K562 (cell line): ENCODE data around the gene SMAD3. TPM values are rescaled to one million over a fixed set of nuclear protein-coding genes. Genes with fewer than 3 reads are reported as not detected.
A peak's percentile ranks its signal among the peaks of the same experiment; 100 is the strongest.

Experiments
- BCL6 ChIP-seq: fragments of 250-450 bp; sonication (Bioruptor Pico); IDR thresholded peaks from 2 replicates; pipeline ENCODE4 v1.4.0; 2020
- CHD2 ChIP-seq: IDR thresholded peaks from 2 replicates; pipeline ENCODE4 v1.6.1; 2011; ENCODE audit warnings: low read depth, low read length
- ID3 ChIP-seq, 2 experiments: fragments of 250-450 bp in 1 of 2; fragments of 450-650 bp in 1 of 2; sonication (Bioruptor Pico) in 1 of 2; IDR thresholded peaks; 2 replicates each; pipeline versions ENCODE4 v1.6.1 to v1.8.0; 2016 to 2021; ENCODE audit warnings: mild to moderate bottlenecking in 2 of 2, moderate library complexity in 2 of 2, missing compliant biosample characterization in 1 of 2, missing genetic modification characterization in 1 of 2
- MCM7 ChIP-seq, 2 experiments: fragments of 450-650 bp; IDR thresholded peaks; 2 replicates each; pipeline ENCODE4 v1.6.1; 2016 to 2018
- MEF2A ChIP-seq: IDR thresholded peaks from 2 replicates; pipeline ENCODE4 v1.6.1; 2011; ENCODE audit warnings: low read depth, mild to moderate bottlenecking, low read length, moderate library complexity; ENCODE audit not compliant: control insufficient read depth
- MYC ChIP-seq, 2 experiments: fragments of 250-450 bp in 1 of 2; sonication (Bioruptor Pico) in 1 of 2; IDR thresholded peaks; 2 replicates each; pipeline versions ENCODE4 v1.5.1 to v1.6.1; 2012 to 2021; ENCODE audit warnings: low read depth in 2 of 2, borderline replicate concordance in 1 of 2, improper control_type of control experiment in 1 of 2, low read length in 1 of 2, mild to moderate bottlenecking in 1 of 2, moderate library complexity in 1 of 2
- NFIC ChIP-seq: fragments of 450-650 bp; IDR thresholded peaks from 2 replicates; pipeline ENCODE4 v1.6.1; 2017; ENCODE audit warnings: mild to moderate bottlenecking, inconsistent platforms
- PTRF ChIP-seq: fragments of 450-650 bp; IDR thresholded peaks from 2 replicates; pipeline ENCODE4 v1.6.1; 2016; ENCODE audit warnings: mild to moderate bottlenecking, missing genetic modification characterization, missing compliant biosample characterization
- RAD21 ChIP-seq, 2 experiments: fragments of 250-450 bp in 1 of 2; fragments of 450-650 bp in 1 of 2; sonication (Bioruptor Pico) in 1 of 2; formaldehyde crosslinking in 1 of 2; IDR thresholded peaks in 1 of 2; conservative IDR thresholded peaks in 1 of 2; 2 replicates each; pipeline versions ENCODE4 v1.4.0 to v1.8.0; 2020 to 2022; ENCODE audit warnings: mild to moderate bottlenecking in 2 of 2, moderate library complexity in 1 of 2
- RBM14 ChIP-seq: fragments of 200-400 bp; formaldehyde crosslinking; IDR thresholded peaks from 2 replicates; pipeline ENCODE4 v1.6.1; 2018; ENCODE audit warnings: low read depth, mild to moderate bottlenecking, low read length, moderate library complexity, borderline replicate concordance; ENCODE audit not compliant: insufficient read depth
- RFX5 ChIP-seq: IDR thresholded peaks from 2 replicates; pipeline ENCODE4 v1.6.1; 2011; ENCODE audit warnings: low read depth, mild to moderate bottlenecking, improper control_type of control experiment, low read length
- SIX5 ChIP-seq, 2 experiments: IDR thresholded peaks; 2 replicates each; pipeline ENCODE4 v1.6.1; 2011; ENCODE audit warnings: low read length in 2 of 2, borderline replicate concordance in 1 of 2, low read depth in 1 of 2, mild to moderate bottlenecking in 1 of 2, moderate library complexity in 1 of 2; ENCODE audit not compliant: insufficient read depth in 1 of 2
- SMARCA4 ChIP-seq: fragments of 450-650 bp; IDR thresholded peaks from 2 replicates; pipeline ENCODE4 v1.6.1; 2016
- SRSF3 ChIP-seq: fragments of 200-400 bp; formaldehyde crosslinking; IDR thresholded peaks from 2 replicates; pipeline ENCODE4 v1.6.1; 2016; ENCODE audit warnings: mild to moderate bottlenecking, low read length, moderate library complexity; ENCODE audit not compliant: insufficient read depth
- TARDBP ChIP-seq: fragments of 450-650 bp; IDR thresholded peaks from 2 replicates; pipeline ENCODE4 v1.6.1; 2016
- U2AF1 ChIP-seq: fragments of 200-400 bp; formaldehyde crosslinking; optimal IDR thresholded peaks from 2 replicates; pipeline ENCODE3; 2017; ENCODE audit warnings: mild to moderate bottlenecking, low read depth, low read length, moderate library complexity
- ZNF239 ChIP-seq: fragments of 250-450 bp; sonication (Bioruptor Pico); IDR thresholded peaks from 2 replicates; pipeline ENCODE4 v1.4.0; 2020; ENCODE audit warnings: mild to moderate bottlenecking
- ZNF282 ChIP-seq: sonication (generic); formaldehyde crosslinking; IDR thresholded peaks from 2 replicates; pipeline ENCODE4 v1.8.1; 2023; ENCODE audit warnings: missing genetic modification reagents
- polyA plus RNA-seq, 8 experiments: library from polyadenylated mRNA; depleted of rRNA in 4 of 8; stranded (reverse) in 5 of 8; unstranded in 3 of 8; fragments of >200 nt; fragmentation: Nextera tagmentation in 2 of 8; fragmentation: Illumina TruSeq in 1 of 8; extraction: Ambion mirVana in 2 of 8; extraction: Trizol in 1 of 8; gene quantifications; 2 replicates each; pipeline versions ENCODE4 v1.2.1 to v1.2.3, GENCODE V29; 2011 to 2014; ENCODE audit warnings: inconsistent platforms in 1 of 8, missing spikeins in 1 of 8
- total RNA-seq, 7 experiments: library from RNA; depleted of rRNA in 6 of 7; stranded (reverse); fragments of >200 nt in 6 of 7; fragmentation: Illumina TruSeq in 2 of 7; extraction: Trizol in 2 of 7; gene quantifications; 2 replicates each; pipeline versions ENCODE4 v1.2.1 to v1.2.3, GENCODE V29; 2011 to 2021; ENCODE audit warnings: low replicate concordance in 1 of 7
- TF ChIP-seq, protein P1 (sequence below): sonication (generic); formaldehyde crosslinking; IDR thresholded peaks from 2 replicates; pipeline ENCODE4 v1.8.0; 2022; ENCODE audit warnings: mild to moderate bottlenecking, missing genetic modification reagents, borderline replicate concordance
- TF ChIP-seq, protein P2 (sequence below), 2 experiments: fragments of 200-800 bp in 1 of 2; sonication (Bioruptor generic) in 1 of 2; sonication (generic) in 1 of 2; formaldehyde crosslinking in 1 of 2; IDR thresholded peaks in 1 of 2; conservative IDR thresholded peaks in 1 of 2; 2 replicates each; pipeline versions ENCODE4 v1.5.0 to v1.6.1; 2016 to 2020; ENCODE audit warnings: missing compliant biosample characterization in 1 of 2, missing genetic modification characterization in 1 of 2, missing genetic modification reagents in 1 of 2
- TF ChIP-seq, protein P3 (sequence below): sonication (generic); formaldehyde crosslinking; IDR thresholded peaks from 2 replicates; pipeline ENCODE4 v1.8.1; 2023; ENCODE audit warnings: mild to moderate bottlenecking, missing genetic modification reagents

SMAD3 gene
- total and polyA plus RNA-seq, 9 of the 15 experiments (the other 6 are each of a cell fraction or from before 2014, with no cell fraction given): 4.3 to 39.2 (median 11.1) TPM

GRCh38 chr15:67065531-67066005 lies at the start of gene SMAD3 (continued):
- no peak for TF ChIP-seq ID3 (CRISPR knock-in tag; IDR thresholded peaks at IDR 0.05)
- no peak for TF ChIP-seq ID3 (tag; IDR thresholded peaks at IDR 0.05)
- no peak for TF ChIP-seq SRSF3
- TF ChIP-seq CHD2: peak; percentile 42; the same call in 1 of the 2 replicates
- TF ChIP-seq ZNF282 (CRISPR knock-in tag): no peak
- no peak for TF ChIP-seq RBM14
- TF ChIP-seq MCM7 (IDR thresholded peaks at IDR 0.05): no peak
- no peak for TF ChIP-seq BCL6 (CRISPR knock-in tag)
- TF ChIP-seq TARDBP: no peak
- no peak for TF ChIP-seq PTRF (tag)
- TF ChIP-seq, protein P1, sequence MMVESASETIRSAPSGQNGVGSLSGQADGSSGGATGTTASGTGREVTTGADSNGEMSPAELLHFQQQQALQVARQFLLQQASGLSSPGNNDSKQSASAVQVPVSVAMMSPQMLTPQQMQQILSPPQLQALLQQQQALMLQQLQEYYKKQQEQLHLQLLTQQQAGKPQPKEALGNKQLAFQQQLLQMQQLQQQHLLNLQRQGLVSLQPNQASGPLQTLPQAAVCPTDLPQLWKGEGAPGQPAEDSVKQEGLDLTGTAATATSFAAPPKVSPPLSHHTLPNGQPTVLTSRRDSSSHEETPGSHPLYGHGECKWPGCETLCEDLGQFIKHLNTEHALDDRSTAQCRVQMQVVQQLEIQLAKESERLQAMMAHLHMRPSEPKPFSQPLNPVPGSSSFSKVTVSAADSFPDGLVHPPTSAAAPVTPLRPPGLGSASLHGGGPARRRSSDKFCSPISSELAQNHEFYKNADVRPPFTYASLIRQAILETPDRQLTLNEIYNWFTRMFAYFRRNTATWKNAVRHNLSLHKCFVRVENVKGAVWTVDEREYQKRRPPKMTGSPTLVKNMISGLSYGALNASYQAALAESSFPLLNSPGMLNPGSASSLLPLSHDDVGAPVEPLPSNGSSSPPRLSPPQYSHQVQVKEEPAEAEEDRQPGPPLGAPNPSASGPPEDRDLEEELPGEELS (CRISPR knock-in tag): no peak
- TF ChIP-seq, protein P2, sequence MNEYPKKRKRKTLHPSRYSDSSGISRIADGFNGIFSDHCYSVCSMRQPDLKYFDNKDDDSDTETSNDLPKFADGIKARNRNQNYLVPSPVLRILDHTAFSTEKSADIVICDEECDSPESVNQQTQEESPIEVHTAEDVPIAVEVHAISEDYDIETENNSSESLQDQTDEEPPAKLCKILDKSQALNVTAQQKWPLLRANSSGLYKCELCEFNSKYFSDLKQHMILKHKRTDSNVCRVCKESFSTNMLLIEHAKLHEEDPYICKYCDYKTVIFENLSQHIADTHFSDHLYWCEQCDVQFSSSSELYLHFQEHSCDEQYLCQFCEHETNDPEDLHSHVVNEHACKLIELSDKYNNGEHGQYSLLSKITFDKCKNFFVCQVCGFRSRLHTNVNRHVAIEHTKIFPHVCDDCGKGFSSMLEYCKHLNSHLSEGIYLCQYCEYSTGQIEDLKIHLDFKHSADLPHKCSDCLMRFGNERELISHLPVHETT (CRISPR knock-in tag; conservative IDR thresholded peaks at IDR 0.05 in 1 of 2, IDR thresholded peaks at IDR 0.05 in 1 of 2): peak in 1 of 2 experiments; percentile 73; a peak in 1 of 4 replicates
- TF ChIP-seq MEF2A: no peak
- TF ChIP-seq NFIC: no peak
- peak; percentile 55 for TF ChIP-seq U2AF1
- TF ChIP-seq MYC (IDR thresholded peaks at IDR 0.05; ENCODE audit: low read depth, low read length): peak; percentile 35; the same call in 1 of the 2 replicates
- no peak for TF ChIP-seq MYC (CRISPR knock-in tag; IDR thresholded peaks at IDR 0.05; ENCODE audit: borderline replicate concordance, low read depth)
- no peak for TF ChIP-seq ZNF239
- TF ChIP-seq, protein P3, sequence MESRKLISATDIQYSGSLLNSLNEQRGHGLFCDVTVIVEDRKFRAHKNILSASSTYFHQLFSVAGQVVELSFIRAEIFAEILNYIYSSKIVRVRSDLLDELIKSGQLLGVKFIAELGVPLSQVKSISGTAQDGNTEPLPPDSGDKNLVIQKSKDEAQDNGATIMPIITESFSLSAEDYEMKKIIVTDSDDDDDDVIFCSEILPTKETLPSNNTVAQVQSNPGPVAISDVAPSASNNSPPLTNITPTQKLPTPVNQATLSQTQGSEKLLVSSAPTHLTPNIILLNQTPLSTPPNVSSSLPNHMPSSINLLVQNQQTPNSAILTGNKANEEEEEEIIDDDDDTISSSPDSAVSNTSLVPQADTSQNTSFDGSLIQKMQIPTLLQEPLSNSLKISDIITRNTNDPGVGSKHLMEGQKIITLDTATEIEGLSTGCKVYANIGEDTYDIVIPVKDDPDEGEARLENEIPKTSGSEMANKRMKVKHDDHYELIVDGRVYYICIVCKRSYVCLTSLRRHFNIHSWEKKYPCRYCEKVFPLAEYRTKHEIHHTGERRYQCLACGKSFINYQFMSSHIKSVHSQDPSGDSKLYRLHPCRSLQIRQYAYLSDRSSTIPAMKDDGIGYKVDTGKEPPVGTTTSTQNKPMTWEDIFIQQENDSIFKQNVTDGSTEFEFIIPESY (CRISPR knock-in tag): no peak
- TF ChIP-seq SIX5 (IDR thresholded peaks at IDR 0.05; ENCODE audit: borderline replicate concordance in 1 of 2, insufficient read depth in 1 of 2, low read depth in 1 of 2, low read length in 2 of 2): no peak
- peak in 1 of 2 experiments; percentile 4; a peak in 1 of 4 replicates for TF ChIP-seq RAD21 (CRISPR knock-in tag; conservative IDR thresholded peaks at IDR 0.05 in 1 of 2, IDR thresholded peaks at IDR 0.05 in 1 of 2)
- TF ChIP-seq SMARCA4: no peak
- TF ChIP-seq RFX5: no peak
